Heart left ventricle (tissue), 16 donors: ENCODE measurements around the gene DNM3. TPM values are rescaled to one million over a fixed set of nuclear protein-coding genes. Genes with fewer than 3 reads are reported as not detected.
A peak's percentile ranks its signal among the peaks of the same experiment; 100 is the strongest.

Experiments used
- ATAC-seq, 4 donors: fragments of 200-7000 bp; cut with Tn5 transposase; one replicate each; pipeline ENCODE4 v1.9.1; 2020 to 2022; ENCODE audit warnings: moderate library complexity in 4 of 4, mild to moderate bottlenecking in 3 of 4, moderate number of reproducible peaks in 1 of 4
- DNase-seq, 5 donors: peaks; one replicate each; pipeline ENCODE4 v3.0.0-alpha.2; 2020
- H3K27ac ChIP-seq, 12 donors: fragments of 200-600 bp; sonication (generic) in 4 of 12; one replicate each; pipeline versions ENCODE4 v1.5.0 to v1.8.0; 2016 to 2022; ENCODE audit warnings: mild to moderate bottlenecking in 2 of 12
- H3K27me3 ChIP-seq, 9 donors: fragments of 200-600 bp; sonication (generic) in 2 of 9; one replicate each; pipeline versions ENCODE4 v1.5.1 to v1.8.0; 2016 to 2022; ENCODE audit warnings: mild to moderate bottlenecking in 3 of 9
- H3K36me3 ChIP-seq, 9 donors: fragments of 200-600 bp; sonication (generic) in 2 of 9; one replicate each; pipeline versions ENCODE4 v1.5.0 to v1.8.0; 2018 to 2022; ENCODE audit warnings: mild to moderate bottlenecking in 2 of 9
- H3K4me1 ChIP-seq, 12 donors: fragments of 200-600 bp; sonication (generic) in 4 of 12; one replicate each; pipeline versions ENCODE4 v1.5.0 to v1.8.0; 2016 to 2022; ENCODE audit warnings: mild to moderate bottlenecking in 3 of 12
- H3K4me3 ChIP-seq, 12 donors: fragments of 200-600 bp; sonication (generic) in 4 of 12; one replicate each; pipeline versions ENCODE4 v1.5.0 to v1.8.0; 2017 to 2022; ENCODE audit warnings: mild to moderate bottlenecking in 9 of 12, moderate library complexity in 4 of 12
- H3K9me3 ChIP-seq, 12 donors: fragments of 200-600 bp; sonication (generic) in 4 of 12; one replicate each; pipeline versions ENCODE4 v1.5.0 to v1.8.0; 2016 to 2022; ENCODE audit warnings: mild to moderate bottlenecking in 1 of 12
- CTCF ChIP-seq, 12 donors: fragments of 200-600 bp; sonication (generic) in 4 of 12; IDR thresholded peaks; one replicate each; pipeline versions ENCODE4 v1.5.0 to v1.8.0; 2018 to 2022; ENCODE audit warnings: antibody characterized with exemption in 12 of 12, mild to moderate bottlenecking in 5 of 12
- POLR2A ChIP-seq, 2 donors: fragments of 450-650 bp; IDR thresholded peaks; one replicate each; pipeline ENCODE4 v1.6.1; 2017; ENCODE audit warnings: antibody characterized with exemption in 2 of 2, mild to moderate bottlenecking in 2 of 2, moderate library complexity in 2 of 2
- WGBS, 4 donors: extraction: QIAGEN DNeasy Blood & Tissue Kit in 2 of 4; methylation state at CpG; one replicate each; pipeline versions ENCODE4 v1.1.5 to v1.1.7; 2013 to 2018; 5-methylcytosine and 5-hydroxymethylcytosine counted together
- intact Hi-C, 10 donors: fragments of 100-400 bp; cut with DNase I; formaldehyde crosslinking; loops; one replicate each; pipeline versions ENCODE4 v1.11.1 to v1.14.2; 2022
- polyA plus RNA-seq, 2 donors: library from polyadenylated mRNA; stranded (reverse); fragments of 200-250 nt; gene quantifications; one replicate each; pipeline ENCODE4 v1.2.3, GENCODE V29; 2013
- total RNA-seq, 9 donors: library from RNA; depleted of rRNA in 2 of 9; stranded (reverse); fragments of >200 nt in 2 of 9; fragmentation: NEBNext Ultra II Directional in 3 of 9; extraction: Animal tissue kit (Norgen Biotek cat#: 25700) in 3 of 9; gene quantifications; one replicate each; pipeline versions ENCODE4 v1.1.0 to v1.2.4, GENCODE V29; 2016 to 2023
- donor health status: ischemic (EF 13 %, LVEDD 7.1; RV severe dilation, severe dysfunction).
- donor health status: healthy with polysubstance abuse.
- donor health status: DM: no; HTN: yes; CAD: no.
- donor health status: DM: no; HTN: no; CAD: no.
- donor health status: ischemic (EF 25% LVEDD 6.9; RV normal size, moderate dysfunction).
- donor health status: ischemic (EF 25% LVEDD 5.7; RV mildly dilated, moderate dysfunction).
- donor health status: healthy.
- donor health status: DM: yes; HTN: yes; CAD: no.
- donor health status: ischemic (EF 35%, LVEDD 5.7; RV mildly dilated, moderate dysfunction).
- donor health status: nonischemic (EF 11% LVEDD 7.7; RV severe dilation, severe dysfunction).
- donor health status: DM: yes; HTN: yes; CAD: no.
- donor health status: PGD.
- donor health status: ischemic (EF 29% LVEDD 5.4; RV normal size, mild dysfunction).
- donor health status: nonischemic (EF 23%, LVEDD 6.1; RV moderate dilation, normal function).

DNM3 gene
- total and polyA plus RNA-seq, 11 donors, result 0.44 to 3.9 (median 1.9) TPM

- DNase-seq (no peak), ATAC-seq (no peak)
- H3K27me3 ChIP-seq, result no peaks in the 10 kb centered on the region
- 87 to 92% (median 91%) methylated on average over 6 of the region's 6 CpGs for WGBS, 4 donors
- peaks cover 0 to 13% (median 0%) of the 10 kb centered on the region in 12 donors for H3K4me1 ChIP-seq
- no peak for TF ChIP-seq CTCF (IDR thresholded peaks at IDR 0.05)
- no peak for TF ChIP-seq POLR2A (IDR thresholded peaks at IDR 0.05)
- H3K36me3 ChIP-seq, result no peaks in the 10 kb centered on the region
- H3K9me3 ChIP-seq, result no peaks in the 10 kb centered on the region
- intact Hi-C loops, result no loop called here
- no peak overlapping the region for H3K27ac ChIP-seq
- no peak overlapping the region for H3K4me3 ChIP-seq
Measured at GRCh38 chr1:171865106-171865505, 23.8 kb downstream of the DNM3 start.

- Histone ChIP-seq H3K27ac (no peak overlapping the region), H3K36me3 (no peaks in the 10 kb centered on the region), H3K4me3 (no peak overlapping the region), H3K9me3 (no peaks in the 10 kb centered on the region), H3K27me3 (no peaks in the 10 kb centered on the region), H3K4me1 (peaks cover 0 to 13% (median 0%) of the 10 kb centered on the region in 12 donors)
- TF ChIP-seq CTCF (IDR thresholded peaks at IDR 0.05) (no peak), POLR2A (IDR thresholded peaks at IDR 0.05) (no peak)
- DNase-seq (no peak), ATAC-seq (no peak)
- intact Hi-C loops, result no loop called here
- WGBS, 4 donors, result 64 to 90% (median 87%) methylated on average over 2 of the region's 2 CpGs
Measured at GRCh38 chr1:171867236-171867635, 25.9 kb downstream of the DNM3 start.

- Histone ChIP-seq H3K4me3 (no peak overlapping the region), H3K36me3 (no peaks in the 10 kb centered on the region), H3K27ac (peak overlapping the region in 1 of 12 donors; percentile 8), H3K27me3 (no peaks in the 10 kb centered on the region), H3K4me1 (peaks cover 0 to 13% (median 0%) of the 10 kb centered on the region in 12 donors), H3K9me3 (no peaks in the 10 kb centered on the region)
- WGBS, 4 donors, result 35 to 47% (median 37%) methylated on average over 3 of the region's 3 CpGs
- no peak for DNase-seq
- ATAC-seq, result no peak
- intact Hi-C loops, result no loop called here
- TF ChIP-seq CTCF (IDR thresholded peaks at IDR 0.05) (no peak), POLR2A (IDR thresholded peaks at IDR 0.05) (no peak)
Measured at GRCh38 chr1:171868217-171868803, 27.0 kb downstream of the DNM3 start.

- H3K4me3 ChIP-seq, result no peak overlapping the region
- intact Hi-C loops, result no loop called here
- DNase-seq (peak in 2 of 5 donors; percentile 12 to 24), ATAC-seq (no peak)
- H3K4me1 ChIP-seq, result peaks cover 0 to 13% (median 0%) of the 10 kb centered on the region in 12 donors
- H3K27ac ChIP-seq, result no peak overlapping the region
- H3K27me3 ChIP-seq, result no peaks in the 10 kb centered on the region
- H3K9me3 ChIP-seq, result no peaks in the 10 kb centered on the region
- H3K36me3 ChIP-seq, result no peaks in the 10 kb centered on the region
- TF ChIP-seq POLR2A (IDR thresholded peaks at IDR 0.05) (no peak), CTCF (IDR thresholded peaks at IDR 0.05) (no peak)
Measured at GRCh38 chr1:171869097-171869496, 27.8 kb downstream of the DNM3 start.
